T-cell (primary cell): ENCODE measurements around the gene AGPAT2. TPM values are rescaled to one million over a fixed set of nuclear protein-coding genes. Genes with fewer than 3 reads are reported as not detected.
A peak's percentile ranks its signal among the peaks of the same experiment; 100 is the strongest.

Experiments used
- ATAC-seq, 4 experiments: fragments of 200-7000 bp in 3 of 4; fragments of 150-1000 bp in 1 of 4; cut with Tn5 transposase; replicated peaks in 1 of 4; 1 replicate in 3 of 4; 2 replicates in 1 of 4; pipeline ENCODE4 v1.10.0; 2021; ENCODE audit warnings: moderate library complexity in 3 of 4, mild to moderate bottlenecking in 2 of 4, moderate number of reproducible peaks in 1 of 4
- CTCF ChIA-PET, 2 donors: fragments of 300-600 bp; sonication (Branson Sonifier 250); formaldehyde crosslinking; loops; one replicate each; lab custom pipeline; 2022; ENCODE audit warnings: antibody characterized with exemption in 2 of 2; lab: Charles Lee
- POLR2A ChIA-PET, 2 donors: fragments of 300-600 bp; sonication (Branson Sonifier 250); formaldehyde crosslinking; loops; one replicate each; lab custom pipeline; 2022; ENCODE audit warnings: antibody characterized with exemption in 2 of 2; lab: Charles Lee
- DNase-seq, 35 experiments: peaks; one replicate each; pipeline versions ENCODE4 v3.0.0 to v3.0.0-alpha.2; 2013 to 2023
- H3K27ac ChIP-seq: one replicate; pipeline ENCODE4 v1.5.1; 2013; ENCODE audit warnings: low read length
- H3K27me3 ChIP-seq, 2 experiments: replicated peaks in 1 of 2; 1 replicate in 1 of 2; 2 replicates in 1 of 2; pipeline versions ENCODE4 v1.6.1 to v1.7.0; 2013; ENCODE audit warnings: low read length in 1 of 2, mixed read lengths in 1 of 2; ENCODE audit not compliant: control insufficient read depth in 2 of 2, insufficient read depth in 2 of 2; ENCODE audit errors: extremely low read depth in 1 of 2
- H3K36me3 ChIP-seq, 2 donors: 1 replicate in 1 of 2; 2 replicates in 1 of 2; pipeline versions ENCODE4 v1.6.1 to v1.7.0; 2013; ENCODE audit warnings: low read length in 1 of 2; ENCODE audit not compliant: control insufficient read depth in 2 of 2, insufficient read depth in 1 of 2; ENCODE audit errors: extremely low read depth in 1 of 2
- H3K4me1 ChIP-seq, 2 experiments: 1 replicate in 1 of 2; 2 replicates in 1 of 2; pipeline versions ENCODE4 v1.6.1 to v1.7.0; 2013; ENCODE audit warnings: low read length in 2 of 2, mixed read lengths in 1 of 2; ENCODE audit not compliant: insufficient read depth in 2 of 2, control insufficient read depth in 1 of 2; ENCODE audit errors: extremely low read depth in 1 of 2
- H3K4me3 ChIP-seq, 2 donors: 1 replicate in 1 of 2; 2 replicates in 1 of 2; pipeline versions ENCODE4 v1.5.1 to v1.7.0; 2013; ENCODE audit warnings: mild to moderate bottlenecking in 2 of 2, low read length in 1 of 2, moderate library complexity in 1 of 2; ENCODE audit not compliant: control insufficient read depth in 1 of 2; ENCODE audit errors: extremely low read depth in 1 of 2
- H3K9me3 ChIP-seq: 2 replicates; pipeline ENCODE4 v1.7.0; 2013
- H3K27ac Mint-ChIP-seq, 2 donors: one replicate each; pipeline ENCODE4 v1.8.0; 2020 to 2021; ENCODE audit warnings: mild to moderate bottlenecking in 2 of 2, mixed read lengths in 2 of 2
- H3K27me3 Mint-ChIP-seq, 2 donors: one replicate each; pipeline ENCODE4 v1.8.0; 2021 to 2022; ENCODE audit warnings: mixed read lengths in 2 of 2
- H3K36me3 Mint-ChIP-seq: one replicate; pipeline ENCODE4 v1.8.0; 2021; ENCODE audit warnings: mixed read lengths
- H3K4me1 Mint-ChIP-seq, 3 donors: one replicate each; pipeline ENCODE4 v1.8.0; 2020 to 2022; ENCODE audit warnings: mixed read lengths in 3 of 3, mild to moderate bottlenecking in 1 of 3
- H3K4me3 Mint-ChIP-seq, 3 donors: one replicate each; pipeline ENCODE4 v1.8.0; 2020 to 2022; ENCODE audit warnings: mild to moderate bottlenecking in 3 of 3, mixed read lengths in 3 of 3, moderate library complexity in 3 of 3
- H3K9me3 Mint-ChIP-seq, 3 donors: one replicate each; pipeline ENCODE4 v1.8.0; 2020 to 2022; ENCODE audit warnings: mixed read lengths in 3 of 3
- WGBS: methylation state at CpG from one replicate; pipeline ENCODE4 v1.1.5; 2013; ENCODE audit warnings: missing lambda C conversion rate; ENCODE audit not compliant: insufficient coverage; 5-methylcytosine and 5-hydroxymethylcytosine counted together
- total RNA-seq, 35 experiments: library from RNA in 6 of 35; stranded (reverse) in 6 of 35; fragments of 120-200 nt in 1 of 35; gene quantifications; one replicate each; pipeline versions ENCODE4 v1.2.1 to v1.2.4 and lab custom pipeline; 2013 to 2026

The AGPAT2 gene
- total RNA-seq, 5 donors from 2014 or later (not counting 1 experiment from before 2014, with no cell fraction given): 6.5 to 13.0 (median 12.1) TPM

GRCh38 chr9:136726118-136726517, 38.9 kb upstream of the AGPAT2 start:
- Histone ChIP-seq H3K4me3 (peak overlapping the region in 1 of 2 donors; percentile 85), H3K9me3 (no peaks in the 10 kb centered on the region), H3K27ac (peak overlapping the region; percentile 14), H3K4me1 (peaks cover 11 to 37% of the 10 kb centered on the region in 2 experiments), H3K36me3 (peaks cover 32 to 50% of the 10 kb centered on the region in 2 donors), H3K27me3 (peaks cover 0 to 2% of the 10 kb centered on the region in 2 experiments)
- H3K36me3 Mint-ChIP-seq: peaks cover 31% of the 10 kb centered on the region
- WGBS: 67% methylated on average over 16 of the region's 16 CpGs
- H3K27me3 Mint-ChIP-seq: no peaks in the 10 kb centered on the region
- H3K27ac Mint-ChIP-seq: peak overlapping the region; percentile 79 to 93
- CTCF ChIA-PET: interaction anchor here in 1 of 2 donors (0.6 to 1.6 kb wide), 2 partner anchors 25 to 497 kb away, joined by 5 to 7 read pairs; no protein-coding TSS in a partner anchor
- ATAC-seq (no peak), DNase-seq (no peak)
- no peaks in the 10 kb centered on the region for H3K9me3 Mint-ChIP-seq
- peaks cover 24 to 35% (median 27%) of the 10 kb centered on the region in 3 donors for H3K4me1 Mint-ChIP-seq
- peak overlapping the region; percentile 92 to 95 (median 92) for H3K4me3 Mint-ChIP-seq
- POLR2A ChIA-PET: no interaction called here

- ATAC-seq: no peak
Observed at GRCh38 chr9:136725612-136726011, 38.4 kb upstream of the AGPAT2 start.

GRCh38 chr9:136724772-136725171, 37.5 kb upstream of the AGPAT2 start:
- H3K36me3 Mint-ChIP-seq: peaks cover 32% of the 10 kb centered on the region

More at GRCh38 chr9:136725612-136726011, 38.4 kb upstream of the AGPAT2 start:
- peaks cover 24 to 36% (median 27%) of the 10 kb centered on the region in 3 donors for H3K4me1 Mint-ChIP-seq
- DNase-seq: no peak
- H3K27ac Mint-ChIP-seq: no peak overlapping the region
- Histone ChIP-seq H3K4me1 (peaks cover 11 to 37% of the 10 kb centered on the region in 2 experiments), H3K27me3 (peaks cover 0 to 2% of the 10 kb centered on the region in 2 experiments), H3K27ac (no peak overlapping the region), H3K9me3 (no peaks in the 10 kb centered on the region), H3K36me3 (peaks cover 32 to 50% of the 10 kb centered on the region in 2 donors), H3K4me3 (no peak overlapping the region)
- POLR2A ChIA-PET: no interaction called here
- peaks cover 32% of the 10 kb centered on the region for H3K36me3 Mint-ChIP-seq
- CTCF ChIA-PET: no interaction called here
- WGBS: 79% methylated on average over 9 of the region's 10 CpGs
- no peaks in the 10 kb centered on the region for H3K9me3 Mint-ChIP-seq
- H3K27me3 Mint-ChIP-seq: no peaks in the 10 kb centered on the region
- peak overlapping the region in 2 of 3 donors; percentile 92 to 95 for H3K4me3 Mint-ChIP-seq

GRCh38 chr9:136723989-136724388, 36.7 kb upstream of the AGPAT2 start:
- Histone ChIP-seq H3K4me3 (no peak overlapping the region), H3K27ac (no peak overlapping the region), H3K4me1 (peaks cover 11 to 41% of the 10 kb centered on the region in 2 experiments), H3K9me3 (no peaks in the 10 kb centered on the region), H3K36me3 (peaks cover 32 to 50% of the 10 kb centered on the region in 2 donors), H3K27me3 (peaks cover 0 to 2% of the 10 kb centered on the region in 2 experiments)
- WGBS: 95% methylated on average over 7 of the region's 8 CpGs
- ATAC-seq (no peak), DNase-seq (no peak)
- H3K27me3 Mint-ChIP-seq: no peaks in the 10 kb centered on the region
- POLR2A ChIA-PET: no interaction called here
- no peaks in the 10 kb centered on the region for H3K9me3 Mint-ChIP-seq
- CTCF ChIA-PET: no interaction called here
- H3K4me3 Mint-ChIP-seq: peak overlapping the region in 1 of 3 donors; percentile 37
- H3K27ac Mint-ChIP-seq: peak overlapping the region in 1 of 2 donors; percentile 36
- peaks cover 24 to 38% (median 27%) of the 10 kb centered on the region in 3 donors for H3K4me1 Mint-ChIP-seq
- peaks cover 32% of the 10 kb centered on the region for H3K36me3 Mint-ChIP-seq

More at GRCh38 chr9:136724772-136725171, 37.5 kb upstream of the AGPAT2 start:
- peaks cover 0 to 2% of the 10 kb centered on the region in 2 experiments for H3K27me3 ChIP-seq
- H3K27ac ChIP-seq: no peak overlapping the region
- H3K4me1 Mint-ChIP-seq: peaks cover 24 to 38% (median 27%) of the 10 kb centered on the region in 3 donors
- no peaks in the 10 kb centered on the region for H3K9me3 ChIP-seq
- no peaks in the 10 kb centered on the region for H3K9me3 Mint-ChIP-seq
- WGBS: 93% methylated on average over 3 of the region's 7 CpGs
- CTCF ChIA-PET: no interaction called here
- DNase-seq (no peak), ATAC-seq (no peak)
- peaks cover 32 to 50% of the 10 kb centered on the region in 2 donors for H3K36me3 ChIP-seq
- peaks cover 11 to 37% of the 10 kb centered on the region in 2 experiments for H3K4me1 ChIP-seq
- H3K27me3 Mint-ChIP-seq: no peaks in the 10 kb centered on the region
- no peak overlapping the region for H3K27ac Mint-ChIP-seq
- H3K4me3 Mint-ChIP-seq: peak overlapping the region in 1 of 3 donors; percentile 37
- H3K4me3 ChIP-seq: no peak overlapping the region
- POLR2A ChIA-PET: no interaction called here

GRCh38 chr9:136723362-136723976, 36.2 kb upstream of the AGPAT2 start:
- ATAC-seq: no peak
- Mint-ChIP-seq H3K9me3 (no peaks in the 10 kb centered on the region), H3K36me3 (peaks cover 32% of the 10 kb centered on the region), H3K27me3 (no peaks in the 10 kb centered on the region), H3K4me3 (no peak overlapping the region), H3K27ac (peak overlapping the region in 1 of 2 donors; percentile 6), H3K4me1 (peaks cover 24 to 40% (median 27%) of the 10 kb centered on the region in 3 donors)
- H3K4me3 ChIP-seq: no peak overlapping the region
- H3K36me3 ChIP-seq: peaks cover 32 to 50% of the 10 kb centered on the region in 2 donors
- DNase-seq: no peak
- peaks cover 11 to 41% of the 10 kb centered on the region in 2 experiments for H3K4me1 ChIP-seq
- WGBS: 86% methylated on average over 32 of the region's 32 CpGs
- ChIA-PET POLR2A (no interaction called here), CTCF (no interaction called here)
- no peak overlapping the region for H3K27ac ChIP-seq
- no peaks in the 10 kb centered on the region for H3K9me3 ChIP-seq
- H3K27me3 ChIP-seq: peaks cover 0 to 5% of the 10 kb centered on the region in 2 experiments

GRCh38 chr9:136722969-136723356, 35.7 kb upstream of the AGPAT2 start:
- DNase-seq (no peak), ATAC-seq (no peak)
- ChIA-PET CTCF (no interaction called here), POLR2A (no interaction called here)
- WGBS: 87% methylated on average over 23 of the region's 24 CpGs
- H3K4me3 ChIP-seq: no peak overlapping the region
- Mint-ChIP-seq H3K9me3 (no peaks in the 10 kb centered on the region), H3K27me3 (no peaks in the 10 kb centered on the region), H3K4me1 (peaks cover 24 to 42% (median 27%) of the 10 kb centered on the region in 3 donors), H3K27ac (no peak overlapping the region), H3K36me3 (peaks cover 32% of the 10 kb centered on the region), H3K4me3 (no peak overlapping the region)
- peaks cover 11 to 42% of the 10 kb centered on the region in 2 experiments for H3K4me1 ChIP-seq
- peaks cover 0 to 7% of the 10 kb centered on the region in 2 experiments for H3K27me3 ChIP-seq
- H3K27ac ChIP-seq: no peak overlapping the region
- H3K9me3 ChIP-seq: no peaks in the 10 kb centered on the region
- H3K36me3 ChIP-seq: peaks cover 32 to 50% of the 10 kb centered on the region in 2 donors
